Effector memory CD8-positive, alpha-beta T cell (primary cell): Measurements from ENCODE around the gene CYP4A11.
"Not testable (repeated sequence)": the region's sequence is repeated elsewhere in the genome, so short reads cannot be mapped to it uniquely, and the experiment has no call there.

Experiments
- ATAC-seq: fragments of 150-1000 bp; cut with Tn5 transposase; replicated peaks from 2 replicates; pipeline ENCODE4 v1.10.0; 2021; ENCODE audit warnings: mild to moderate bottlenecking, moderate library complexity
- DNase-seq, 3 experiments: peaks; one replicate each; pipeline ENCODE4 v3.0.0; 2021
- H3K27ac Mint-ChIP-seq, 2 donors: one replicate each; pipeline ENCODE4 v1.8.0; 2022; ENCODE audit warnings: mild to moderate bottlenecking in 2 of 2, mixed read lengths in 2 of 2, moderate library complexity in 2 of 2
- H3K27me3 Mint-ChIP-seq, 2 donors: one replicate each; pipeline ENCODE4 v1.8.0; 2022; ENCODE audit warnings: mixed read lengths in 2 of 2
- H3K36me3 Mint-ChIP-seq: one replicate; pipeline ENCODE4 v1.8.0; 2022; ENCODE audit warnings: mild to moderate bottlenecking, moderate library complexity, mixed read lengths; ENCODE audit not compliant: insufficient read depth
- H3K4me1 Mint-ChIP-seq, 2 donors: one replicate each; pipeline ENCODE4 v1.8.0; 2022; ENCODE audit warnings: low read depth in 2 of 2, mixed read lengths in 2 of 2
- H3K4me3 Mint-ChIP-seq, 2 donors: one replicate each; pipeline ENCODE4 v1.8.0; 2022; ENCODE audit warnings: mild to moderate bottlenecking in 2 of 2, mixed read lengths in 2 of 2, moderate library complexity in 2 of 2
- H3K9me3 Mint-ChIP-seq, 2 donors: one replicate each; pipeline ENCODE4 v1.8.0; 2022; ENCODE audit warnings: mixed read lengths in 2 of 2
- total RNA-seq, 9 experiments: gene quantifications; one replicate each; lab custom pipeline; 2026; lab: John Stamatoyannopoulos, UW

The CYP4A11 gene, protein sequence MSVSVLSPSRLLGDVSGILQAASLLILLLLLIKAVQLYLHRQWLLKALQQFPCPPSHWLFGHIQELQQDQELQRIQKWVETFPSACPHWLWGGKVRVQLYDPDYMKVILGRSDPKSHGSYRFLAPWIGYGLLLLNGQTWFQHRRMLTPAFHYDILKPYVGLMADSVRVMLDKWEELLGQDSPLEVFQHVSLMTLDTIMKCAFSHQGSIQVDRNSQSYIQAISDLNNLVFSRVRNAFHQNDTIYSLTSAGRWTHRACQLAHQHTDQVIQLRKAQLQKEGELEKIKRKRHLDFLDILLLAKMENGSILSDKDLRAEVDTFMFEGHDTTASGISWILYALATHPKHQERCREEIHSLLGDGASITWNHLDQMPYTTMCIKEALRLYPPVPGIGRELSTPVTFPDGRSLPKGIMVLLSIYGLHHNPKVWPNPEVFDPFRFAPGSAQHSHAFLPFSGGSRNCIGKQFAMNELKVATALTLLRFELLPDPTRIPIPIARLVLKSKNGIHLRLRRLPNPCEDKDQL
- total RNA-seq, result 0 reads per million in 9 experiments

DNA sequence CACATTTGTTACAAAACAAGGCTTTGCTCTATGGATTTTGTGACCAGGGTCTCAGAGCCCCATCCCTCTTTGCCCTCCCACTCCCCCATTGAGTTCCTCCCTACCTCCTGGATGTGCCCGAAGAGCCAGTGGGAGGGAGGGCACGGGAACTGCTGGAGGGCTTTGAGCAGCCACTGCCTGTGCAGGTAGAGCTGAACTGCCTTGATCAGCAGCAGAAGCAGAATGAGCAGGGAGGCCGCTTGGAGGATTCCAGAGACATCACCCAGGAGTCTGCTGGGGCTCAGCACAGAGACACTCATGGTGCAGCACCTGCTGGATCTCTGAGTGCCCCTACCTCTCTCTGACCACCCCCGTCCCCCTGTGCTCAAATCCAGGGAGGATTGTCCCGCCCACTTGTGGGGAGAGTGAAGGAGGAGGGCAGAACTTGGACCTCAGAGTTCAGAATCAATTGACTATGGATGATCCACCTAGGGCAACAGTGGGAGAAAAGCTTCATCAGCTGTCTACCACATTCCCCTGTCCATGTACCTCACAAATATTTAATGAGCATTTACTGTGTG lies at the start of gene CYP4A11:
Gene CYP4A11 (minus strand): TSS at position 342 of the 560 bp plus-strand sequence. CDS start 43 bp downstream, at position 299.
- Mint-ChIP-seq H3K36me3 (no peaks in the 10 kb centered on the region), H3K4me1 (no peaks in the 10 kb centered on the region), H3K27ac (no peak within 1 kb of the TSS), H3K4me3 (no peak within 1 kb of the TSS), H3K27me3 (peaks cover 12 to 54% of the 10 kb centered on the region in 2 donors), H3K9me3 (no peaks in the 10 kb centered on the region)
- no peak for DNase-seq
- no peak for ATAC-seq

DNA sequence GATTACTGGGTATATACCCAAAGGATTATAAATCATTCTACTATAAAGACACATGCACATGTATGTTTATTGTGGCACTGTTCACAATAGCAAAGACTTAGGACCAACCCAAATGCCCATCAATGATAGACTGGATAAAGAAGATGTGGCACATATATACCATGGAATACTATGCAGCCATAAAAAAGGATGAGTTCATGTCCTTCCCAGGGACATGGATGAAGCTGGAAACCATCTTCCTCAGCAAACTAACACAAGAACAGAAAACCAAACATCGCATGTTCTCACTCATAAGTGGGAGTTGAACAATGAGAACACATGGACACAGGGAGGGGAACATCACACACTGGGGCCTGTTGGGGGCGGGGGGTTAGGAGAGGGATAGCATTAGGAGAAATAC lies 49.3 kb upstream of the CYP4A11 start:
- H3K4me1 Mint-ChIP-seq, ATAC-seq, H3K36me3 Mint-ChIP-seq, H3K27ac Mint-ChIP-seq, H3K9me3 Mint-ChIP-seq, H3K4me3 Mint-ChIP-seq, DNase-seq: not testable (repeated sequence)
- H3K27me3 Mint-ChIP-seq, result peaks cover 28 to 33% of the 10 kb centered on the region in 2 donors

DNA sequence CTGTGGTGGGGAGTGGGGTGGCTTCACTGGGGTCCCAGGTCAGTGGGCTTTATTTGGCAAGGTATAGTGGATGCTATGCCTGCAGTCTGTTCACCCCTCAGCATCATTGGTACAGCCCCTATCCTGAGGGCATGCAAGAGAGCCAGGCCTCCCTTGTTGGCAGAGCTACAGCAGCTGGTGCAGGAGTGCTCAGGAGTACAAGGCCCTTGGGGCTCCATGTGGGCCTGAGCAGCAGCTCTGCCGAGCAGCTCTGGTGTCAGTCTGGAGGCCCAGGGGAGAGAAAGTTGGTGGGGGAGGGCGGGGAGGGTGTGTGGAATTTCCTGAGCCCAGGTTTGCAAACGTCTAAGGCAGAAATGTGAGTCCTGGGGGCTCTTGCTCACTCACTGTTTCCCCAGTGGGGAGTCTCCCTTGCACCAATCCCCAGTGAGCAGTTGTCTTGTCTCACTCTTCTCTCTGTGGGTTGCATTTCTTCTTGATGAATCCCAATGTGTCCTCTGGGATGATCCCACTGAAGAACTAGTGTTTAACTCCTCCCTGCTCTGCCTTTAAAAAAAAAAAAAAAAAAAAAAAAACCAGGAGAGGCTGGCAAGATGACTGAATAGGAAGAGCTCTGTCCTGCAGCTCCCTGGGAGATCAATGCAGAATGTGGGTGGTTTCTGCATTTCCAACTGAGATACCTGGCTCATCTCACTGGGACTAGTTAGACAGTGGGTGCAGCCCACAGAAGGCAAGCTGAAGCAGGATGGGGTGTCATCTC lies 42.7 kb upstream of the CYP4A11 start:
- DNase-seq (no peak), ATAC-seq (no peak)
- no peaks in the 10 kb centered on the region for H3K9me3 Mint-ChIP-seq
- peaks cover 57 to 79% of the 10 kb centered on the region in 2 donors for H3K27me3 Mint-ChIP-seq
- no peaks in the 10 kb centered on the region for H3K4me1 Mint-ChIP-seq
- H3K4me3 Mint-ChIP-seq, result no peak overlapping the region
- H3K36me3 Mint-ChIP-seq, result no peaks in the 10 kb centered on the region
- H3K27ac Mint-ChIP-seq, result no peak overlapping the region

DNA sequence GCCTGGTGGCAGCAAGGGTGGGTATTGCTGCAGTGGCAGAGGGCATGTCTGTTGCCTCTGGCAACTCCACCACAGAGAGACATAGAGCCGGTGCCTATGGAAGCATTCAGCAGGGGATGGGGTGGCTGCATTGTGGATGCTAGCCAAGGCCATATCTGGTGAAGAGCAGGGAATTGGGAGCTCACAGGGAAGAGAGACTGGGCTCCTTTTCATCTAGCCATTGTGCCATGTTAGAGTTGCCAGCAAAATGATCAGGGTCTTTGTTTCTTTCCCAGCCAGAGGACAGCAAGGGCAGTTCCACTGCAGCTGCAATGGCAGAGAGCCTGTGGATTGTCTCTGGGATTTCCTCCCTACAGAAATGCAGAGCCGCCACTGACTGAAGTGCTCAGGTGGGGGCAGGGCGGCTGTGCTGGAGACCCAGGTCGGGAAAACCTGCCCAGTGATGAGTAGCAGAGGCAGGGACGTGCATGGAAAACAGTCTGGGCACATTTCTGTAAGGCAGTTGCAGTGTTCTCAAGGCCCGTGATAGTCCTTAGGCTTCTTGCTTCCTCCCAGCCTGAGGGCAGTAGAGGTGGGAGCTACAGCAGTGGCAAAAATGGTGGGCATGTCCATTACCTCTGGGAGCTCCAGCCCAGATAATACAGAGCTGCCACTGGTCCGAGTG lies 42.0 kb upstream of the CYP4A11 start:
- ATAC-seq, result no peak
- H3K27ac Mint-ChIP-seq, result no peak overlapping the region
- H3K36me3 Mint-ChIP-seq, result no peaks in the 10 kb centered on the region

DNA sequence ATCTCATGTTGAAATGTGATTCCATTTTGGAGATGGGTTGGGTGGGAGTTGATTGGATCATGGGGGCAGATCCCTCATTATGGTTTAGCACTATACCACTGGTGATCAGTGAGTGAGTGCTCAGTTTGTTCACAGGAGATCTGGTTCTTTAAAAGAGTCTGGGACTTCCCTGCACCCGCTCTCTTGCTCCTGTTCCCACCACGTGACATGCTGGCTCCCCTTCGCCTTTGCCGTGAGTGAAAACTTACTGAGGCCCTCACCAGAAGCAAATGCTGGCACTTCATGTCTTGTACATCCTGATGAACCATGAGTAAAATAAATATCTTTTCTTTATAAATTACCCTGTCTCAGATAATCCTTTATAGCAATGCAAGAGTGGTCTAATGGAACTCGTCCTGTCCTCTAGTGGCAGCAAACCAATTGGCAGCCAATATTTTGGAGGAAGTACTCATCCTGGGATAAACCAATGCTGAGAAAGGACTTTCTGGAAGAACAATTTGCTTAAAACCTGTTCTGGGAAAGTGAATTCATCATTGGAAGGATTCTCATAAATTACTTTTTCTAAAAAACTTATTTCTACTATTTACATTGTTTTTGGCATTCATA lies 27.8 kb upstream of the CYP4A11 start:
- Mint-ChIP-seq H3K9me3 (peaks cover 0 to 1% of the 10 kb centered on the region in 2 donors), H3K36me3 (no peaks in the 10 kb centered on the region), H3K4me1 (no peaks in the 10 kb centered on the region), H3K4me3 (no peak overlapping the region), H3K27me3 (peaks cover 42 to 64% of the 10 kb centered on the region in 2 donors), H3K27ac (no peak overlapping the region)
- DNase-seq, result no peak
- ATAC-seq, result no peak

More for the DNA sequence above, 42.0 kb upstream of the CYP4A11 start:
- Mint-ChIP-seq H3K4me1 (no peaks in the 10 kb centered on the region), H3K9me3 (no peaks in the 10 kb centered on the region), H3K4me3 (no peak overlapping the region), H3K27me3 (peaks cover 64 to 86% of the 10 kb centered on the region in 2 donors)
- no peak for DNase-seq

DNA sequence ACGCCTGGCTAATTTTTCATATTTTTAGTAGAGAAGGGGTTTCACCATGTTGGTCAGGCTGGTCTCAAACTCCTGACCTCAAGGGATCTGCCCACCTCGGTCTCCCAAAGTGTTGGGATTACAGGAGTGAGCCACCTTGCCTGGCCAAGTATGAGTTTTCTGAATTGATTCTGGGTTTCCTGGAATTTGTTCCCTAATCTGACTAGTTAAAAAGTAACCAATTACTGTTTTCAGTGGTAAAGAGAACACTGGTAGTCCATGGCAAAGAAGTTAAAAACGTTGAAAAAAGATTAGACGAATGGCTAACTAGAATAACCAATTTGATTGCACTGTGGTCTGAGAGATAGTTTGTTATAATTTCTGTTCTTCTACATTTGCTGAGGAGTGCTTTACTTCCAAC lies 21.0 kb upstream of the CYP4A11 start:
- H3K27me3 Mint-ChIP-seq, result peaks cover 52 to 54% of the 10 kb centered on the region in 2 donors
- H3K4me3 Mint-ChIP-seq, DNase-seq, H3K9me3 Mint-ChIP-seq, H3K27ac Mint-ChIP-seq, ATAC-seq, H3K4me1 Mint-ChIP-seq, H3K36me3 Mint-ChIP-seq: not testable (repeated sequence)

DNA sequence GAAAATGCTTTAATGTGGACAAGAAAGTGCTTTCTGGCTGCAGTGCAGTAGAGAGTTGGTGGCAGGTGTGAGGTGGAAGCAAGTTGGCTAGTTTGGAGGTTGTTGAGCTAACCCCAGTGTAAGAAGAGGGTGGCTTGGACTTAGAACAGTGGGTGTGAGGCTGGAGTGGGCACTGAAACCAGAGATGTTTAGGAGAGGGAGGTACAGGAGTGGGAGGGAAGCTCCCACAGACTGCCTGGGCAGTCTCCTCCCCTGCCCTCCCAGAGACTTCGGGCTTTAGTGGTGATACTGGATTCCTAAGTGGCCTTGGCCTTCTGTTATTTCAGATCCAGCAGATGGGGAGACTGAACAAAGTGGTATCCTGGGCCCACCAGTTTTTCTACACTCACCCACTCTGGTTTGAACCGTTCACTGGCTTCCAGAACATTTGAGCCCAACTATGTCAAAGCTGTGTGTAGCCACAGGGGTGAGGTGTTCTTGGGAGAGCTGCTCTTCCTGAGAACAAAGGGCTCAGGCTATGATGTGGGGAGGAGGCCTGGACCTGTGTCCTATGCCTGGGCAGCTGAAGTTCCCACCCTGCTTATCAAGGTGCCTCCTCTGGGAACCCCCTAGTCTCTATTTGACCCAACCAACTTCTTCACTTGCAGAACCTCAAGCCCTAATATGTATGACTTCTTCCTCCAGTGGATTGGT lies 19.9 kb upstream of the CYP4A11 start:
- no peak for ATAC-seq
- H3K27me3 Mint-ChIP-seq, result peaks cover 52 to 54% of the 10 kb centered on the region in 2 donors
- H3K4me1 Mint-ChIP-seq, result no peaks in the 10 kb centered on the region

DNA sequence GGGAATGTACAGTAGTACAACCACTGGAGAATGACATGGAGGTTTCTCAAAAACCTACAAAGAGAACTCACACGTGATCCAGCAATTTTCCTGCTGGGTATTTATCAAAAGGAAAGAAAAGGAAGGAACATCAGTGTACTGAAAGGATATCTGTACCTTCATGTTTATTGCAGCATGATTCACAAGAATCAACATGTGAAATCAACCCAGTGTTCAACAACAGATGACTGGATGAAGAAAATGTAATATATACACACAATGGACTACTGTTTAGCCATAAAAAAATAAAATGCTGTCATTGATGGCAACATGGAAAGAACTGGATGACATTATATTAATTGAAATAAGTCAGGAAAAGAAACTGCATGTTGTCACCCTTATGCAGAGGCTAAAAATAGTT lies 19.0 kb upstream of the CYP4A11 start:
- no peak overlapping the region for H3K27ac Mint-ChIP-seq
- H3K36me3 Mint-ChIP-seq, result no peaks in the 10 kb centered on the region
- peaks cover 49 to 52% of the 10 kb centered on the region in 2 donors for H3K27me3 Mint-ChIP-seq
- peaks cover 0 to 2% of the 10 kb centered on the region in 2 donors for H3K9me3 Mint-ChIP-seq
- no peak overlapping the region for H3K4me3 Mint-ChIP-seq
- H3K4me1 Mint-ChIP-seq, result no peaks in the 10 kb centered on the region
- ATAC-seq (no peak), DNase-seq (no peak)

More for the DNA sequence above, 19.9 kb upstream of the CYP4A11 start:
- Mint-ChIP-seq H3K36me3 (no peaks in the 10 kb centered on the region), H3K9me3 (peaks cover 0 to 2% of the 10 kb centered on the region in 2 donors), H3K27ac (no peak overlapping the region), H3K4me3 (no peak overlapping the region)
- no peak for DNase-seq

DNA sequence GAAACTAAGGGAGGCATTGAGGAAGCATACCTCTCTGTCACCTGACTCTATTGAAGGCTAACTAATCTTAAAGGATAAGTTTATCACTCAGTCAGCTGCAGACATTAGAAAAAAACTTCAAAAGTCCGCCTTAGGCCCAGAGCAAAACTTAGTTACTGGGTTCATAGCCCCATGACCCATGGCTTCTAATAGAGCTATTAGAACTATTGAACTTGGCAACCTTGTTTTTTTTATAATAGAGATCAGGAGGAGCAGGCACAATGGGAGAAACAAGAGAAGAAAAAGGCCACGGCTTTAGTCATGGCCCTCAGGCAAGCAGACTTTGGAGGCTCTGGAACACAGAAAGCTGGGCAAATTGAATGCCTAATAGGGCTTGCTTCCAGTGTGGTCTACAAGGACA lies 13.8 kb upstream of the CYP4A11 start:
- H3K27ac Mint-ChIP-seq, ATAC-seq, H3K9me3 Mint-ChIP-seq, DNase-seq, H3K4me1 Mint-ChIP-seq, H3K4me3 Mint-ChIP-seq, H3K36me3 Mint-ChIP-seq: not testable (repeated sequence)
- peaks cover 57 to 62% of the 10 kb centered on the region in 2 donors for H3K27me3 Mint-ChIP-seq

DNA sequence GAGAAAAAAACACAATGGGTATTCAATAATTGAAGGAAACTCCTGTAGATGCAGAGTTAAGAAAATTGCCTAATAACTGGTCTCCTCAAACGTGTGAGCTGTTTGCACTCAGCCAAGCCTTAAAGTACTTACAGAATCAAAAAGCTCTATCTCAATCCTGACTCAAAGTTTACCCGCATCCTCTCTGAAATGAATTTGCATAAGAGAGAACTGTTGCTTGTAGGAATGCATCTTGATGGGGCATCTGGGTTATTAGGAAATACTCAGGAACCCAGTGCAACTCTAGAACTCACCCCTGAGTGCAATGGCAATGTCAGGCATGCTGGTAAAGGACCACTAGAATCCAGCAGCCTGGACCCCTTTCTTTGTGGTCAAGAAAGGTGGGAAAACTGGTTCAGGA lies 12.6 kb upstream of the CYP4A11 start:
- not testable (repeated sequence) for H3K27ac Mint-ChIP-seq, H3K36me3 Mint-ChIP-seq, H3K4me3 Mint-ChIP-seq, DNase-seq, ATAC-seq, H3K4me1 Mint-ChIP-seq, H3K9me3 Mint-ChIP-seq
- peaks cover 50 to 57% of the 10 kb centered on the region in 2 donors for H3K27me3 Mint-ChIP-seq

DNA sequence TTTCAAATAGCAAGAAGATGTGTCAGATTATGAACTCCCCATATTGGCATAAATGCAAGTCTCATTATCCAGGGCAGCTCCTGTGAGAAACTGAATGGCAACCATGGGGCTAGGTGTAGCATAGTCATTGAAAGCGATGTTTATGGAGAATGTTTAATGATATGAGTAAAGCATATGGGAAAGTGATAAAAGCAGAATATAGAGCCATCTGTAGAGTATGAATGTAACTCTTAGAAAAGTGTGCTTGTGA lies 8.1 kb upstream of the CYP4A11 start:
- not testable (repeated sequence) for H3K9me3 Mint-ChIP-seq, DNase-seq, H3K4me3 Mint-ChIP-seq, H3K4me1 Mint-ChIP-seq, H3K27ac Mint-ChIP-seq, H3K36me3 Mint-ChIP-seq, ATAC-seq
- H3K27me3 Mint-ChIP-seq, result peaks cover 43 to 58% of the 10 kb centered on the region in 2 donors

DNA sequence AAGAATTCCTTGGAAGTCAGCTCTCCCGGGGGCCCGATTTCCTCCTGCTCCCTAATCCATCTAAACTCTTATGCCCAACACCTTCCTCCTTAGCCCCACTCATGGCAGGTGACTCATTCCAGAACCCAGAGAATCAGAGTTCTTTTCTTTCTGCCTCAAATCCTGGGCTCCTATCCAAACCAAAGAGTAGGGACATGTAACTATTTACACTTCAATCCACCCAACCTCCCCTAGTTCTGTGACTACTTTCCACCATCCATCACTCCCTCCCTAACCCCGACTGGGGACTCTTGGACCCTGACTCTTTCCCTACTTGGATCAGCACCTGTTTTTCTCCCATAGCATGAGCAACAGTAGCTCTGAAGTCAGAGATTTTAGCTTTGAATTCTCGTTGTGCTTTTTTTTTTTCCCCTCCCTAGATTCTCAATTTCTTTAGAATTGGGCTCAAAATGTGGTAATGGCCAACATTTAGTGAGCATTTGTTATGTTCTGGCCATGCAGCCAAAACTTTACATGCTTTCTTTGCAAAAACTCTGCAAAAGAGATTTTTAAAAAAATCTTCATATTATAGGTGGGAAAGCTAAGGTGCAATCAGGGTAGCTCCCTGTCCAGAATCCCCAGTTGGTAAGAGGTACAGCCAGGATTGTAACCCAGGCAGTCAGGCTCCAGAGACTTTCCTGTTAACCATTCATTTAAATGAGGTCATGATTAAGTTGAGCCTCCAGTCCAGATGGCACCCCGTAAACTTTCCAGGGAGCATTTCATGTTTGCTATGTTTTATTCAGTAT lies 7.5 kb upstream of the CYP4A11 start:
- Mint-ChIP-seq H3K36me3 (no peaks in the 10 kb centered on the region), H3K4me3 (no peak overlapping the region), H3K27ac (no peak overlapping the region), H3K27me3 (peaks cover 47 to 64% of the 10 kb centered on the region in 2 donors), H3K9me3 (no peaks in the 10 kb centered on the region), H3K4me1 (no peaks in the 10 kb centered on the region)
- DNase-seq (no peak), ATAC-seq (no peak)
